Activated B cell treated with CpG ODN at 0.5 μM for 24 hours (primary cell): ENCODE results near the gene FAT1. TPM values are rescaled to one million over a fixed set of nuclear protein-coding genes. Genes with fewer than 3 reads are reported as not detected.

ENCODE experiments used
- ATAC-seq: fragments of 200-7000 bp; cut with Tn5 transposase; one replicate; pipeline ENCODE4 v1.10.0; 2021; ENCODE audit warnings: low read depth, mild to moderate bottlenecking, moderate library complexity
- CTCF ChIA-PET: fragments of 350-600 bp; sonication (Branson Sonifier 250); formaldehyde crosslinking; loops from one replicate; lab custom pipeline; 2021; ENCODE audit warnings: antibody characterized with exemption; lab: Charles Lee
- POLR2A ChIA-PET: fragments of 350-600 bp; sonication (Branson Sonifier 250); formaldehyde crosslinking; loops from one replicate; lab custom pipeline; 2021; ENCODE audit warnings: antibody characterized with exemption; lab: Charles Lee
- DNase-seq: peaks from one replicate; pipeline ENCODE4 v3.0.0; 2022
- H3K27ac Mint-ChIP-seq: one replicate; pipeline ENCODE4 v1.8.0; 2020; ENCODE audit warnings: mixed read lengths
- H3K27me3 Mint-ChIP-seq: one replicate; pipeline ENCODE4 v1.8.0; 2021; ENCODE audit warnings: mixed read lengths
- H3K36me3 Mint-ChIP-seq: one replicate; pipeline ENCODE4 v1.8.0; 2021; ENCODE audit warnings: low read depth, mixed read lengths
- H3K4me1 Mint-ChIP-seq: one replicate; pipeline ENCODE4 v1.8.0; 2021; ENCODE audit warnings: mixed read lengths
- H3K4me3 Mint-ChIP-seq: one replicate; pipeline ENCODE4 v1.8.0; 2020; ENCODE audit warnings: mild to moderate bottlenecking, mixed read lengths
- H3K9me3 Mint-ChIP-seq: one replicate; pipeline ENCODE4 v1.8.0; 2020; ENCODE audit warnings: mixed read lengths
- CTCF ChIP-seq: fragments of 200-600 bp; IDR thresholded peaks from one replicate; pipeline ENCODE4 v1.8.0; 2022; ENCODE audit warnings: antibody characterized with exemption, mild to moderate bottlenecking
- intact Hi-C: fragments of 100-400 bp; cut with micrococcal nuclease; formaldehyde crosslinking; loops from one replicate; pipeline ENCODE4 v1.15.1; 2024
- total RNA-seq: library from RNA; stranded (reverse); gene quantifications from 2 replicates; pipeline ENCODE4 v1.2.3, GENCODE V29; 2022

The FAT1 gene
- total RNA-seq, 1 donor from 2014 or later: not detected

- Mint-ChIP-seq H3K27me3 (no peaks in the 10 kb centered on the region), H3K27ac (no peak overlapping the region), H3K9me3 (peaks cover 4% of the 10 kb centered on the region), H3K4me1 (no peaks in the 10 kb centered on the region), H3K36me3 (no peaks in the 10 kb centered on the region), H3K4me3 (no peak overlapping the region)
- DNase-seq (no peak), ATAC-seq (no peak)
- ChIA-PET CTCF (no interaction called here), POLR2A (no interaction called here)
- intact Hi-C loops: no loop called here
- no peak for TF ChIP-seq CTCF
Measured at GRCh38 chr4:186702940-186703339, 20.7 kb downstream of the FAT1 start.

GRCh38 chr4:186702297-186702696, 21.4 kb downstream of the FAT1 start:
- intact Hi-C loops: no loop called here
- no peak overlapping the region for H3K27ac Mint-ChIP-seq
- ChIA-PET CTCF (no interaction called here), POLR2A (no interaction called here)
- no peak for TF ChIP-seq CTCF
- H3K27me3 Mint-ChIP-seq: no peaks in the 10 kb centered on the region
- DNase-seq: no peak
- H3K9me3 Mint-ChIP-seq: peaks cover 4% of the 10 kb centered on the region
- H3K36me3 Mint-ChIP-seq: no peaks in the 10 kb centered on the region
- no peaks in the 10 kb centered on the region for H3K4me1 Mint-ChIP-seq
- ATAC-seq: no peak
- no peak overlapping the region for H3K4me3 Mint-ChIP-seq

- Mint-ChIP-seq H3K4me3 (no peak overlapping the region), H3K36me3 (no peaks in the 10 kb centered on the region), H3K4me1 (no peaks in the 10 kb centered on the region), H3K27ac (no peak overlapping the region), H3K27me3 (no peaks in the 10 kb centered on the region), H3K9me3 (peaks cover 4% of the 10 kb centered on the region)
- TF ChIP-seq CTCF: no peak
- ChIA-PET CTCF (interaction anchor here (0.7 kb wide), 1 partner anchor 12 kb away, joined by 3 read pairs; no protein-coding TSS in a partner anchor), POLR2A (no interaction called here)
- DNase-seq: no peak
- intact Hi-C loops: no loop called here
- no peak for ATAC-seq
Measured at GRCh38 chr4:186701788-186702187, 21.9 kb downstream of the FAT1 start.

- POLR2A ChIA-PET: no interaction called here
Measured at GRCh38 chr4:186701273-186701672, 22.4 kb downstream of the FAT1 start.

GRCh38 chr4:186700746-186701145, 22.9 kb downstream of the FAT1 start:
- DNase-seq (no peak), ATAC-seq (no peak)
- Mint-ChIP-seq H3K36me3 (no peaks in the 10 kb centered on the region), H3K27ac (no peak overlapping the region), H3K4me1 (no peaks in the 10 kb centered on the region), H3K9me3 (peaks cover 4% of the 10 kb centered on the region), H3K27me3 (no peaks in the 10 kb centered on the region), H3K4me3 (no peak overlapping the region)
- TF ChIP-seq CTCF: no peak
- intact Hi-C loops: no loop called here
- ChIA-PET CTCF (no interaction called here), POLR2A (no interaction called here)

More at GRCh38 chr4:186701273-186701672, 22.4 kb downstream of the FAT1 start:
- Mint-ChIP-seq H3K36me3 (no peaks in the 10 kb centered on the region), H3K4me3 (no peak overlapping the region), H3K4me1 (no peaks in the 10 kb centered on the region), H3K27ac (no peak overlapping the region), H3K27me3 (no peaks in the 10 kb centered on the region), H3K9me3 (peaks cover 4% of the 10 kb centered on the region)
- ATAC-seq: no peak
- DNase-seq: no peak
- no peak for TF ChIP-seq CTCF
- CTCF ChIA-PET: interaction anchor here (0.7 kb wide), 1 partner anchor 11 kb away, joined by 3 read pairs; no protein-coding TSS in a partner anchor
- intact Hi-C loops: no loop called here
